SKM-1 treated with dmso at 0.1 percent for 144 hours (cell line): ENCODE results near the gene ESR1.
A peak's percentile ranks its signal among the peaks of the same experiment; 100 is the strongest.
"Not testable (repeated sequence)": the region's sequence is repeated elsewhere in the genome, so short reads cannot be mapped to it uniquely, and the experiment has no call there.

Source experiments
- DNase-seq: peaks from one replicate; lab custom pipeline; 2025; ENCODE audit not compliant: unreplicated experiment; lab: John Stamatoyannopoulos, UW

Gene ESR1

DNA sequence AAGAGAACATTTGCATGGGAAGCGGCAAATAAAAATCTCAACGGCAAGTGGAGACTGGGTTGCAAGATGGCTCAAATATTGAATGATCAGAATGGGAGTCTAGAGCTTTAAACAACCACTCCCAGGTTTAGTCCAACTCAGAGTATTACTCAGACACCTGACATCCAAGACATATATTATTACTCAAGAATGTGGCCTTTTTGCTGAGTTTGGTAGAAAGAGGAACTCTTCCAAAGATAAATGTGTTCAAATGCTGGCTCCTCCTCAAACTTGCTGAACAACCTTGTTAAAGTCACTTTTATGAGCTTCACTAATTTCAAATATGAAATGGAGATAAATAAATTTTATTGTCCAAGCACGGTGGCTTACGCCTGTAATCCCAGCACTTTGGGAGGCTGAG, 77.8 kb downstream of the ESR1 start:
- peak; percentile 3 for DNase-seq

DNA sequence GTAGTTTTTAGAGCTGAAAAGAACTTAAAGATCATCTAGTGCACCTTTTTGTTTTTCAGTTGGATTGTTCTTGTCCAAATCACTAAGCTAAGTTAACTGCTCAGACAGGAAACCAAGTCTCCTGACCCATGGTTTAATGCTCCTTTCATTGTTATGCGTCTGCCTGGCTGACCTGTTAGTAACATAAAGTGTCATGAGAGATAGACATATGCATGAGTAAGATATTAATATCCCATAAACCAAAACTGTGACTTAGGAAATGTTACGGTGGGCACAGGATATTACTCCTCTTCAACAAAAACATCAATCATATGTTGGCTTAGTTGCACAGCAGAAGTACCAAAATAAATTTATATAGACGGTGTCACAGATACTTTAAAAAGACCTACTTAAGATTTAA, 84.0 kb downstream of the ESR1 start:
- DNase-seq = no peak

DNA sequence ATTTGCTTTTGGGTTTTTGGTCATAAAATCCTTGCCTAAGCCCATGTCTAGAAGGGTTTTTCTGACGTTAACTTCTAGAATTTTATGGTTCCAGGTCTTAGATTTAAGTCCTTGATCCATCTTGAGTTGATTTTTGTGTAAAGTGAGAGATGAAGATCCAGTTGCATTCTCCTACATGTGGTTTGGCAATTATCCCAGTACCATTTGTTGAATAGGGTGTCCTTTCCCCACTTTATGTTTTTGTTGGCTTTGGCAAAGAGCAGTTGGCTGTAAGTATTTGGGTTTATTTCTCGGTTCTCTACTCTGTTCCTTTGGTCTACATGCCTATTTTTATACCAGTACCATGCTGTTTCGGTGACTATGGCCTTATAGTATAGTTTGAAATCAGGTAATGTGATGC, 86.9 kb downstream of the ESR1 start:
- DNase-seq = not testable (repeated sequence)

DNA sequence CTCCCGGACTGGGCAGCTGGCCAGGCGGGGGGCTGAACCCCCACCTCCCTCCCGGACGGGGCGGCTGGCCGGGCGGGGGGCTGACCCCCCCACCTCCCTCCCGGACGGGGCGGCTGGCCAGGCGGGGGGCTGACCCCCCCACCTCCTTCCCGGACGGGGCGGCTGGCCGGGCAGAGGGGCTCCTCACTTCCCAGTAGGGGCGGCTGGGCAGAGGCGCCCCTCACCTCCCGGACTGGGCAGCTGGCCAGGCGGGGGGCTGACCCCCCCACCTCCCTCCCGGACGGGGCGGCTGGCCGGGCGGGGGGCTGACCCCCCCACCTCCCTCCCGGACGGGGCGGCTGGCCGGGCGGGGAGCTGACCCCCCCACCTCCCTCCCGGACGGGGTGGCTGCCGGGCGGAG, 91.7 kb downstream of the ESR1 start:
- DNase-seq = not testable (repeated sequence)

DNA sequence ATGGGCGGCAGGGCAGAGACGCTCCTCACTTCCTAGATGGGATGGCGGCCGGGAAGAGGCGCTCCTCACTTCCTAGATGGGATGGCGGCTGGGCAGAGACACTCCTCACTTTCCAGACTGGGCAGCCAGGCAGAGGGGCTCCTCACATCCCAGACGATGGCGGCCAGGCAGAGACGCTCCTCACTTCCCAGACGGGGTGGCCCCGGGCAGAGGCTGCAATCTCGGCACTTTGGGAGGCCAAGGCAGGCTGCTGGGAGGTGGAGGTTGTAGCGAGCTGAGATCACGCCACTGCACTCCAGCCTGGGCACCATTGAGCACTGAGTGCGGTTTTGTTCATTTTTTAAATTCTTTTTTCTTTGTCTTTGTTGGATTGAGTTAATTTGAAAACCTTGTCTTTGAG, 92.3 kb downstream of the ESR1 start:
- DNase-seq = not testable (repeated sequence)

DNA sequence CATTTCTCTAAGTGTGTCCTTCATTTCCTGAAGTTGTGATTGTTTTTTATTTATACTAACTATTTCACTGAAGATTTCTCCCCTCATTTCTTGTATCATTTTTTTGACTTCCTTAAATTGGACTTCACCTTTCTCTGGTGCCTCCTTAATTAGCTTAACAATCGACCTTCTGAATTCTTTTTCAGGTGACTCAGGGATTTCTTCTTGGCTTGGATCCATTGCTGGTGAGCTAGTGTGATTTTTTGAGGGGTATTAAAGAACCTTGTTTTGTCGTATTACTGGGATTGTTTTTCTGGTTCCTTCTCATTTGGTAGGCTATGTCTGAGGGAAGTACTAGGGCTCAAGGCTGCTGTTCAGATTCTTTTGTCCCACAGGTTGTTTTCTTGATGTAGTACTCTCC, 92.8 kb downstream of the ESR1 start:
- DNase-seq = no peak

DNA sequence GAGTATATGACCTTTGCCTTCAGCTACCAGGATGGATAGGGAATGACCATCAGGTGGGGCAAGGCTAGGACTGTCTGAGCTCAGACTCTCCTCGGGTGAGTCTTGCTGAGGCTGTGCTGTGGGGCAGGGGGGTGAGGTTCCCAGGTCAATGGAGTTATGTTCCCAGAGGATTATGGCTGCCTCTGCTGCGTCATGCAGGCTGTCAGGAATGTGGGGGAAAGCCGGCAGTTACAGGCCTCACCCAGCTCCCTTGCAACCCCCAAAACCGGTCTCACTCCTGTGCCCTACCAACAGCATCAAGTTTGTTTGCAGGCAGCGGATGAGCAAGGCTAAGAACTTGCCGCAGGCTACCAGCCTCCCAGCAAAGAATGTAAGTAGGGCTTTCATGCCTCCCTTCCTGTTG, 93.5 kb downstream of the ESR1 start:
- DNase-seq = no peak

DNA sequence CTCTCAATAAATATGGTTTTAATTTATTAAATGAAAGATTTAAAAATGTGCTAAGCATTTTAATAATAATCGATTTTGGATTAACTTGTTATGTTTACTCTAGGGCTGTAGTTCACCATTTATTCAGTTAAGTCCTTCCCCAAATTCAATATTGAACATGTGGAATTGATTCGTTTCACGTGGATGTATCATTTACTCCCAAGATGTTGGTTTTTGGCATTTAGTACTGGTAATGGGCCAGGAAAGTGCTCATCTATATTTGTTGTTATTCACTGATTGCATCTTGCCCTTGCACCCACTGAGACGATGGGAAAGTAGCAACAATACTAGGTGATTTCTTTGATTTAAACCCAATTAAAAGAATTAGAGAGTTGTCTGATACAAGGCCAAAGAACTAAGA, 97.1 kb downstream of the ESR1 start:
- no peak for DNase-seq

DNA sequence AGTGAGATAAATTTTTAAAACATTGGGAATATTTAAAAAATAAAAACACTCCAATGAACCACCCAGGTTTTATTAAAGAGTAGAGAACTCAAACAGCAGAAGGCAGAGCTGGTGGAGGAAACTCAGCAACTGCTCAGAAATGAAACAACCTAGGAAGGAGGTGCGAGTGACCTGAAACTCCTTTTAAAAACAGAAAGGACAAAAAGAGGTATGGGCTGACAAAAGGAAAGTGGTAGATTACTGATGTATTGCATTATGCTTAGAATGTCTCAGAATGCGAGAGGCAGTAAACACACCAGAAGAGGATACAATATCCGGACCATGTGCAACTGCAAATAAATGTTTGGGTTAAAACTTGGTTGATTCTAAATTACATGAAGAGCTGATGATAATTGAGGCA, 97.6 kb downstream of the ESR1 start:
- no peak for DNase-seq

DNA sequence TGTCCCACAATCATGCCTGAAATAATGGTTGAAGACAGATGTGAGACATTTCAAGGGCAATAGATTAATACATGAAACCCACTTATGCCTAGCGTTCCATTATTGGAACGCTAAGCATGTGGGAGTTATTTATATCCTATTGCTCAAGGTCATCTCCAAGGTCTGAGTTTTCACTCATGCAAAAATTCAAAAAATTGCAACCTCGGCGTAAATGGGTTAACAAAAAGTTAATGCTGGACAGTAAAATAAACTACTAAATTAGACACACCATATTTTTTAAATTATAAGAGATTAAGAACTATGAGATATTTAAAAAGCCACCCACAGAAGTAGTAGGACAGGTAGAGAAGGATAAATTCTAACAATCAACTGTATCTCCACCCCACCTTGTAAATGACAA, 98.4 kb downstream of the ESR1 start:
- no peak for DNase-seq

DNA sequence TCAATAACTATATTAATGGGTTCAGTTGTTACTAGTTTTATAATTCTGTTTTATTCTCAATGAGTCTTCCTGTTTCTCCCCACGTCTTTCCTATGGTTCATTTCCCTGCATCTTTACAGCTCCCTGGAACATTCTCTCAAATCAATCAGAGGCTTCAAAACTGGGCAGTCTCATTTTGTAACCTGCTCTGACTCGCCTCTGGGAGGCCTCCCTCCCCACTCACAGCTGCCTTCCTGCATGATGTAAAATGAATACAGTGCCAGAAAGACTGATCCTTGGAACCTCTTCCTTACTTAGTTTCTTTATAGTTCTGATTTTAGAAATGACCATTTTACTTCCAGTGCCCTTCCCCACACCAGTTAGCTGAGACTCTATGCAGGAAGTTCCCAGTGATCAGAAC, 103.9 kb downstream of the ESR1 start:
- DNase-seq = no peak

DNA sequence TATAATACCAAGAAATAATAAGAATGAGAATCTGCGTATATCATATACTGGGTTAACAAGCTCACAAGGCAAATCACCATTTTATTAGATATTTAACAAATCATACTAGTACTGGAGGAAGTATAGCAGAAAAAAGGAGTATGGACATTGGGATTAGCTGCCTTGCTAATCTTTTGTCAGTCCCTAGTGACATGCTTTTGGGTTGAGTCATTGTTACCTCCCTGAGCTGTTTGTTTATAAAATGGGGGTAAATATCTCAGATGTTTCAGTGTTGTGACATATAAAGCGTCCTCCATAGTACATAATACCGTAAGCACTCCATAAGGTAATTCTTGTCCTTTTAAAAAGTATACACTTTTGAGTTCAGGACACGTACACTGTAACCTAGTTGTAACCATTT, 107.0 kb downstream of the ESR1 start:
- DNase-seq = no peak

DNA sequence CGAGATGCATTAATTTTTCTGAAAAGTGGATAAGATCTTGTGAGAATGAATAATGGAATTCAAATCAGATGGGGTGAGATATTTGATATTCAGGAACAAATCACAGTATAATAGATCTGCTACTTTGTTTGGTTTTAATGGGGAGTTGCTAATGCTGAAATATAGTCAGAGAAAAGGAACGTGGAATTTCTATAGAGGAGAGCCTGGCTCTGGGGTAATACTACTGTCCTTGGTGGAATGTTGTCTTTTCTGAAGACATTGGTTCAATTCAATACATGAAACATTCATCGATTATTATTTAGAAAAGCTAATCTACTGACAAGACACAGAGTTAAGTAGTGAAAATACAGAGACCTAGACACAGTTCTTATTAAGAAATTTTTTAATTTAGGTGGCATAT, 108.6 kb downstream of the ESR1 start:
- no peak for DNase-seq

DNA sequence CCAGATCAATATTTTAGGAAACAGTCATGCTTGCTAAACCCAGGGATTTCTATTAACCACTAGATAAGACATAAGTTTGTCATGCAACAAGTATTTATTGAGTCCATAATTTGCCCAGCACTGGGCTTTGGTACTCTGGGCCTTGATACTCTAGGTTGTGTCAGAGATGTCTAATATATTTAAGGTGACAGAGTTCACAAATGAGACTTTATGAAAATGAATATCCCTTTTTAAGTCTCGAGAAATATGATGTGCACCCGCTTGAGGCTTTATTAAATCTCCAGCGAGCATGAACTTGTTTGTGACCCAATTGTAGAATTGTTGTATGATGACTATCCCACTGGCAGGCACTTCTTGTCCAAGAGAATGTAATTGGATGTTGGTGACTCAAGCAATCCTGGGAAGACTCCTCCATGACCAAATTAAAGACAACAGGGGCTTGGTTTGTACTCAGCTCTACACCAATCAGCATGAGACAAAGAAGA, 109.2 kb downstream of the ESR1 start:
- DNase-seq = no peak

DNA sequence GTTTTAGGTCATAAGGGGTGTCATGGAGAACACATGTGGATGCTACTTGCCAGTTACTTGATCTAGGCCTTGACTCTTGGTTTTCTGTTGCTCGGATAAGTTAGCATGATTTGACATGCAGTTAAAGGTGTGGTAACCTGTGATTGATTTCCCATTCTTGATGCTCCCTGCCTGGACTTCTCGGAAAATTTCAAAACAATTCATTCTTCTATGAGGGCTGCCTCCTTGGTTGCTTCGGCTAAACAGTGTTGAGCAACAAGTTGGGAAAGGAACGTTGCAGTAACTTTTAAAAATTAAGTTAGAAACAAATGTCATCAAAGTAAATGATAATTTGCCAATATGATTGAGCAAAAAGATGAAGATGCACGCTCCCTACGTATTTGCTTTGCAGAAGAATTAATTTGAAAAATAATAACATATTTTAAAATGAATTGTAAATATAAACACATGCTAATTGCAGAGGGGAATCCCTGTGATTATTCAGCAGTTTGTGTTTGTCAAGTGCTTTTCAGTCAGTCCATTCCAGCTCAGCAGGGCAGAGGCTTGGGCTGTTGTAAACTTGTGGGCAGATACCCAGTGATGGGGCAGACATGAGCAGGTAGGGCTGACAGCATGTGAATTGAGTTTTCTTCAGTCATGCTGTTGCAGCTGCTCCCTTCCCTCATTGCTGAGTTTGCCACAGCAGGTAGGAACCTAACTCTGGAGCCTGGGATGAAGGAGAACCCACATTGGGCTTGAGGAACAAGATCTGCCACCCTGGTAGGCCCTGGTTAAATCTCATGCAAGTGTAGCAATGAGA, 110.2 kb downstream of the ESR1 start:
- DNase-seq = no peak

DNA sequence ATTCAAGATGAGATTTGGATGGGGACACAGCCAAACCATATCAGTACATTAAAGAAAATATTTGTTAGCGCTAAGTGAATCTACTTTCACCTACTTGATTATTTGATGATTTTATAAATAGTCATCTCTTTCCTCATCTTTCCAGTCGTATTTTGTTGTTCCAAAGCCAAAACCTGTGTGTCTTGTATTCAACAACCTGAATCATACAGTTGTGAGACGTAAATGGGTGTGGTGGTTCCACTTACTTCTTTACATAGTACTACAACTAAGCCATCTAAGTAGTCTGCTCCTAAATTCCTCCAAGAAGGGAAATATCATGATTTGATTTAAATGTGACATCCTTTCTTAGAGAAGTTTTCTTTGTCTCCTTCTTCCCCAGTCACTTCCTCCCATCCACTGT, 132.8 kb downstream of the ESR1 start:
- DNase-seq = no peak

DNA sequence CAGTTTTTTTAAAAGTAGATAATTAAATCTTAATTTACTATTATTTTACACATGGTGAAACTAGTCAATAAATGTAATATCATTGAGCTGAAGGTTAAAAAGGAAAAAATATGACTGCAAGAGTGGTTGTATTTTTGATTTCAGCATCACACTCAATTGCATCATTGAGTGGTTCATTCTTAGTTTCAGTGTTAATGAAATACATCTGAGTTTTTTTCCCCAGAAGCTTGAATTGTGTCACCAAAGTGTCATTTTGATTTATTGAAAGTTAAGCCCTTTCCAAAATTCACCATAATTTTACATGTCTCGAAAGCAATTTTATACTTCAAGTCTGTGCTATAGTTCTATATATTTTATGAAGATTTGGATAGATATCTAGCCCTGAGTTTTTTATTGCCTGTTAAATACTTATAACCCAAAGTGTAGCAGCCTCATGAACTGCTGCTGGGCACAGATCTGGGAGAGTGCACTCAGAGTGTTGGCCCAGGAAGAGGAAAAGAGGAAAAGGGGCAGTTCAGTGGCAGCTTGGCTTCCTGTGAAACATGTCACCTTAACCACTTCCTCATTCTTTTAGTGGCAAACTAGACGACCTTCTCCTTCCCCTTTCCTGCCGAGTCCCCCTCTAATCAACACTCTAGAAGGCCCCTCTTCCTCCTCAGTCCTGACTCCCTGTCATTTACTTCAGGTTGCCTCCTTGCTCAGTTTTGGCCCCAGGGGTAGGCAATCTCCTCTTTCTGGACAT, 140.7 kb downstream of the ESR1 start:
- DNase-seq = peak; percentile 96

DNA sequence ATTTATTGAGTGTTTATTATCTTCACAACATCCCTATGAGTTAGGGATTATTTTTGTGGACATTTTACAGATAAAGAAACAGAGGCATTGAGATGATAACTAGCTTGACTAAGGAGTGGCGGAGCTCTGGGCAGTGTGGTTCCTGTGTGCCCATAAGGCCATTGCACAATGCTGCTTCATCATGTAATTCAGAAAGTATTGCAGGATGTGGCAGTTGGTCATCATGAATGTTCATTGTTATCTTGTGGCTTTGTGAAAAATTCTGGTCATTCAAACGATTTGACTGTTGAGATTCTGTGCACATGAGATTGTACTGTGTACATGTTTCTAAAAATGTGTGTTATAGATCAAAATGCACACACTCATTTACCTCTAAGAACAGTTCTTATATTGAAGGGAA, 150.8 kb downstream of the ESR1 start:
- peak; percentile 8 for DNase-seq

DNA sequence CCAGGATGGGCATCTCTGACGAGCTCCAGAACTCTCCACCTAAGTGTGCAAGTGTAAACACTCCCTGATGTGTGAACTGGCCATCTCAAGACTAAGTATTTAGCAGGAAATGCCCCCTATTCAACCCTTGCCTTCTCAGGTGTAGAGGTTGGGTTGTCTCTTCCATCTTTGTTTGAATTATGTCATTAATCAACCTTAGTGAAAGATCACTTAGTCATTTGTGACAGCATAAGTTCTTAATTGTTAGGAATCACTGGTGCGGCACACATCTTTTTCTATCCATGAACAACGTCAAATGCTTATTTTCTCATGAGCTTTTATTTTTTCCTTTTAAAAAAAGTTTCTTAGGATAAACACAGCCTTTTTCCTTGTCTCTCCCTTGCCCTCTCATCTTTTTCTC, 151.6 kb downstream of the ESR1 start:
- no peak for DNase-seq

DNA sequence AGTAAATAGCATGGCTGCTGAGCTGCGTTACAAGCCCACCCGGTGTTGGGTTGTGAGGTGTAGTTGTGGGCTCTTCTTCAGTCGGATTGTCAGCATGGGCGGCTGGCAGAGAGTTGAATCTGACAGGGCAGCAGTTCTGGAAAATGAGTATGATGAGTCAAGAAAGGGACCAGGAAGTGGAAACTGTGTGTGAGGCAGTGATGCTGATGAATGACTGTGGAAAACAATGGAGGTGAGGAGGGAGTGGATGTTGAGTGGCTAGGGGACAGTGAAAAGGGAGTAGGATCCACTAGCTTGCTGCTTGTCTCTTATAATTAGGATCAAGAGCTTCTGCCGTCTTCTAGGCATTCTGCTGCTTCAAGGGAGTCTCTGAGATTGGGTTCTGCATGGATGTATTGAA, 154.3 kb downstream of the ESR1 start:
- no peak for DNase-seq

DNA sequence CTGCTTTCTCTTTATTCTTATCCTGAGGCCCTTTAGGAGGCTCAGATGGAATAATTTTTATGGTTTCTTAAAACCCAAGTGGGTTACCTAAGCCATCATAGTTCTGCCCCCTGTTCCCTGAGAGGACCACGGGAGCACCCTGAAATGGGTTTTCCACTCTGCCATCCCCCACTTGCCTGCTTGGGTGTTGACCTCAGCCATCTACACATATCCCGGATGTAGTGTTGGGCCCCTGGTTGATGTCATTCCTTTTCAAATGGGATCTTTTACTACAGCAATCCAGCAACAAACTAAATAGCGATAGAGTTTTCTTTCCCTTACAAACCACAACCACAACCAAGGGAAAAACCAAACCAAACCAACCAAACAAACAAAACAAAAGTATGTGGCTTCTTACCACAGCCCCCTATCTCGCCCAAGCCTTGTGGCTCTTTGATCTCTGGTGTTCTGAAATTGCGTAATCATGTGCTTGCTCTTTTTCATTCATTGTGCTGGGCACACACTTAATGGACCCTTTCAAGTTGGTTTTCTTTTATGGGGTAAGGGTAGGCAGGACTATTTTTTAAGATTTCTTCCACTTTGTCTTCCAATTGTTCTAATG, 154.9 kb downstream of the ESR1 start:
- DNase-seq = no peak

DNA sequence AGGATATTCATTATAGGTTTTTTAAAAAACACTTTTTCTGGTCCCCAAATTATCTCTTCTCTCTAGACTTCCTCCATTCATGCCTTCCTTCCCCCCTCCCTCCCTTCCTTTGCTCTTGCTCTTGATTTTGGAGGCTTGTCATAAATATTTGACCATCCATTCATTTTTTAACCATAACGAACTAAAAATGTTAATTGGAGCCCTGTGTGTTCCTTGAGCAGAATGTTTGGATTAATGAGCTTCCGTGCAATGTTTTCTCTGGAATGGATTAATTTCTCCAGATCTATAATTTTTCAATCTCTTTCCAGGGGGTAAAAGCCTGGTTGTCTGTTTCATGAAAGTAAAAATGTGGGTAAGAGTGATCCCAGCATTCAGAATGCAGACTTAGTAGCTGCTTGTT, 155.5 kb downstream of the ESR1 start:
- DNase-seq = no peak
